ENCODE measurements around the gene IFT52. TPM values are rescaled to one million over a fixed set of nuclear protein-coding genes. Genes with fewer than 3 reads are reported as not detected.

The IFT52 gene
- total RNA-seq, 1 donor = 55.8 TPM

- TF ChIP-seq CTCF (IDR thresholded peaks at IDR 0.05; ENCODE audit: insufficient read depth, low read length) = no peak
- no peak for DNase-seq (ENCODE audit: low read depth)
- no peak overlapping the region for H3K4me3 ChIP-seq (ENCODE audit: low read depth, low read length)
Measured at GRCh38 chr20:43559147-43559987, 31.4 kb upstream of the IFT52 start.

- no peak overlapping the region for H3K4me3 ChIP-seq (ENCODE audit: low read depth, low read length)
- DNase-seq (ENCODE audit: low read depth) = no peak
- no peak for TF ChIP-seq CTCF (IDR thresholded peaks at IDR 0.05; ENCODE audit: insufficient read depth, low read length)
Measured at GRCh38 chr20:43560974-43561373, 29.8 kb upstream of the IFT52 start.

DNA sequence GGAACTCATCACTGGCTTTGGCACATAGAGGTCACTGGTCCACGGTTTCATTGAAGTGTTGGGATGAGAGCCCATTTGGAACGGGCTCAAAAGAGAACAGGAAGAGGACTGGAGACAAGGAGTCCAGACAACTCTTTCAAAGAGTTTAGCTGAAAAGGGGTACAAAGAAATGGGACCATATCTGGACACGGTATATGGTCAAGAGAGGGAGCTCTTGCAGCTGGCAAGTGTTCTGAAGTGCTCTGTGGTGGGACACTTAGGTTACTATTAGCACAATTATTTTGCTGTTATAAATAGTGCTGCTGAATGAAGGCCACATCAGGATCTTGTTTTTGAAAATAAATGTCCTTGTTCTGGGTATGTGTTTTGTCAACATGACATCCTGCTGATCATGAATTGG lies 27.3 kb upstream of the IFT52 start:
- no peak for TF ChIP-seq CTCF (IDR thresholded peaks at IDR 0.05; ENCODE audit: insufficient read depth, low read length)
- H3K4me3 ChIP-seq (ENCODE audit: low read depth, low read length) = no peak overlapping the region
- peak; percentile 12 for DNase-seq (ENCODE audit: low read depth)

DNA sequence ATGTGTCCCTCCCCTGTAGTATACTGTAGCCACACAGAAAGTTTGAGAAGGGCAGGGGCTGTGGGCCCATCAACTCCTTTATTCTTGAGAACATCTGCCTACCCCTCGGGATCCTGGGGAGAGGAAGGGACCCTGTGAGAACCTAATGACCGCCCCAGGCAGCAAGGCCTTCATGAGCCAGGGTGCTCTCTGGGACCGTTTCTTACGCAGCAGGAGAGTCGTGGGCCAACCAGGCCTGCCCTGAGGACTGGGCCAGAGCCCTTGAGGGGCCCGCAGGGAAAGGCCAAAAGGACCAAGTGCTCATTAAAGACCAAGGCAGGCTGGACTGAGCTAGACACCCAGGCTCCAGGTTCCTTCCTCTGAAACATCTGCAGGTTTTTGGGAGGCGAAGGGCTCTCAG lies 26.7 kb upstream of the IFT52 start:
- DNase-seq (ENCODE audit: low read depth) = no peak
- TF ChIP-seq CTCF (IDR thresholded peaks at IDR 0.05; ENCODE audit: insufficient read depth, low read length) = no peak
- no peak overlapping the region for H3K4me3 ChIP-seq (ENCODE audit: low read depth, low read length)

GRCh38 chr20:43564455-43564854 lies 26.3 kb upstream of the IFT52 start:
- H3K4me3 ChIP-seq (ENCODE audit: low read depth, low read length) = no peak overlapping the region
- no peak for DNase-seq (ENCODE audit: low read depth)
- TF ChIP-seq CTCF (IDR thresholded peaks at IDR 0.05; ENCODE audit: insufficient read depth, low read length) = no peak

DNA sequence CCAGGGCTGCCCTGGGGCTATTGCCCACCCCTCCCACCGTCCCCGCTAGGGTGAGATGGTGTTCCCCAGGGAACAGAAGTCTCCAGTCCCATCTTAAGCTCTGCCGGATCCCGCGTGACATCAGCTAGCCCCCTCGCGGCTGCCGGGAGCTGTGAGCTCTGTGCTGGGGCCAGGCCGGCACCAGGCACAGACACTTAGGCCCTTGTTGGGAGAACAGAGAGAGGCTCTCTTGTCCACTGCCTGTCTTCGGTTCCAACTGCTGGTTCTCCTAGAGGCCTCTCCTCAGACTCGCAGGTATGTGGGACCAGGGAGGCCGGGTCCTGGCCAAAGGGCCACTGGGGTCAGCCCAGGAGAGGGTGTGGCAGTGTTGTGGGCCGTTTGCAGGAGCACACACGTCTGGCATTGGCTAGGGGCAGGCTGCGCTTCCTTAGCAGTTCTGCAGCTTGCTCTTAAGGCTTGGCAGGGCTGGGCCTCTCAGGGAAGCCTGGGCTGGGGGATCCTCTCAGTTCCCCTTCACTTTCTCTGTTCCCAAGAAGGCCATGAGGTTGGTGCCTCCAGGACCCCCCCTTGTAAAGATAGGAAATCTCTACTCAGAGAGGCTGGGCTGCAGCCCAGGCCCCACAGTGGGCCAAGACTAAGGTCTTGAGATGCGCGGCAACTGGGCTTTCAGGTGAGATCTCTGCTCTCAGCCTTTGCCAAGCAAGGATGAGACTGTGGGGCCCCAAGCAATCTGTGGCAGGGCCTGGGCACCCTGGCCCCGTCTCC lies 25.6 kb upstream of the IFT52 start:
- H3K4me3 ChIP-seq (ENCODE audit: low read depth, low read length) = no peak overlapping the region
- no peak for TF ChIP-seq CTCF (IDR thresholded peaks at IDR 0.05; ENCODE audit: insufficient read depth, low read length)
- no peak for DNase-seq (ENCODE audit: low read depth)
